Liver (tissue), 3 donors: ENCODE results near the gene KIAA0753.

Experiments
- CTCF ChIP-seq: fragments of 150-350 bp; IDR thresholded peaks from 2 replicates; pipeline ENCODE4 v1.5.1; 2017; ENCODE audit warnings: improper control_type of control experiment, low read depth, low read length; ENCODE audit not compliant: missing input control
- EGR1 ChIP-seq, 2 donors: IDR thresholded peaks; 2 replicates each; pipeline ENCODE4 v1.6.1; 2016 to 2018; ENCODE audit warnings: antibody characterized with exemption in 2 of 2, low read depth in 2 of 2
- FOXA1 ChIP-seq: IDR thresholded peaks from 2 replicates; pipeline ENCODE4 v1.6.1; 2016; ENCODE audit warnings: antibody characterized with exemption
- HNF4A ChIP-seq, 2 donors: conservative IDR thresholded peaks; 2 replicates each; pipeline ENCODE4 v1.6.1; 2016; ENCODE audit warnings: antibody characterized with exemption in 2 of 2, mild to moderate bottlenecking in 2 of 2
- RAD21 ChIP-seq, 2 donors: IDR thresholded peaks; 2 replicates each; pipeline ENCODE4 v1.6.1; 2016; ENCODE audit warnings: antibody characterized with exemption in 2 of 2, mild to moderate bottlenecking in 2 of 2
- ZBTB33 ChIP-seq: IDR thresholded peaks from 2 replicates; pipeline ENCODE4 v1.6.1; 2016; ENCODE audit warnings: antibody characterized with exemption
- donor health status: healthy.
- donor health status: healthy.

GRCh38 chr17:6597727-6598126 lies 42.8 kb downstream of the KIAA0753 start:
- TF ChIP-seq CTCF (no peak), HNF4A (conservative IDR thresholded peaks at IDR 0.05) (no peak), RAD21 (IDR thresholded peaks at IDR 0.05) (no peak), ZBTB33 (no peak), FOXA1 (no peak), EGR1 (IDR thresholded peaks at IDR 0.05; ENCODE audit: low read depth in 2 of 2) (no peak)
